Stimulated activated CD8-positive, alpha-beta memory T cell treated with anti-CD3 and anti-CD28 coated beads, Interleukin-12 subunit alpha, Interleukin-12 subunit beta, amount 100 ng/mL, for 24 hours (primary cell): ENCODE data around the gene ACBD6.

Experiments
- DNase-seq: peaks from one replicate; pipeline ENCODE4 v3.0.0-alpha.2; 2020; ENCODE audit errors: extremely low read depth

Gene ACBD6

DNA sequence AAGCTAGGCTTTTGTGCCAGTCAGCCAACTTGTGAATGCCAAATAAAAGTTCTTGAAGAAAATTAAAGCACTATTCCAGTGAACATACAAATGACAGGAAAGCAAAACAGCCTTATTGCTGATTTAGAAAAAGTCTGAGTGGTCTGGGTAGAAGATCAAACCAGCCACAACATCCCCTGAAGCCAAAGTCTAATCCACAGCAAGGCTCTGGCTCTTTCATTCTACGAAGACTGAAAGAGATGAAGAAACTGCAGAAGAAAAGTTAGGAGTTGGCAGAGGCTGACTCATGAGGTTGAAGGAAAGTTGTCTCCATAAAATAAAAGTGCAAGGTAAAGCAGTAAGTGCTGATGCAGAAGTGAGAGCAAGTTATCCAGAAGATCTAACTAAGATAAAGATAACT is 206.4 kb downstream of the ACBD6 start:
- no peak for DNase-seq

DNA sequence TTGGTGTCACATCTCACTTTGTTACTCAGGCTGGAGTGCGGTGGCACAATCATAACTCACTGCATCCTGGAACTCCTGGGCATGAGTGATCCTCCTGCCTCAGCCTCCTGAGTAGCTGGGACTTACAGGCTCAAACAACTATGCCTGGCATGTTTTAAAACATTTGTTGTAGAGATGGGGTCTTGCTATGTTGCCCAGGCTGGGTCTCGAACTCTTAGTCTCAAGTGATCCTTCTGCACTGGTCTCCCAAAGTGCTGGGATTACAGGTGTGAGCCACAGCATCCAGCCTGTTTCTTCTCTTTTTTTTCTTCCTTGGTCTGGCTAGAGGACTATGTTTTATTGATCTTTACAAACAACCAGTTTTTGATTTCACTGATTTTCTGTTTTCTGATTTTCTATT is 207.7 kb downstream of the ACBD6 start:
- DNase-seq, result no peak

DNA sequence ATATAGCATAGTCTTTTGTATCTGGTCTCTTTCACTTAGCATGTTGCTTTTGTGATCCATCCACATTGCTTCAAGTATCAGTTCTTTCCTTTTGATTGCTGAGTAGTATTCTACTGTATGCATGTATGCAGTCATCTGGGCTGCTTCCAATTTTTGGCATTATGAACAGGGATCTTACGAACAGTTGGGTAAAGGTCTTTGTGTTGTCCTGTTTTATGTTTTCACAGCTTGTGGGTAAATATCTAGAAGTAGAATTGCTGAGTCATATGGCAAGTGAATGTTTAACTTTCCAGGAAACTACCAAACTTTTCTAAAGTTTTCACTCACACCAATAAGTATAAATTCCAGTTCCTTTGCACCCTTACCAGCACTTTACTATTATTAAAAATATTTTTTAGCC is 211.4 kb downstream of the ACBD6 start:
- no peak for DNase-seq

DNA sequence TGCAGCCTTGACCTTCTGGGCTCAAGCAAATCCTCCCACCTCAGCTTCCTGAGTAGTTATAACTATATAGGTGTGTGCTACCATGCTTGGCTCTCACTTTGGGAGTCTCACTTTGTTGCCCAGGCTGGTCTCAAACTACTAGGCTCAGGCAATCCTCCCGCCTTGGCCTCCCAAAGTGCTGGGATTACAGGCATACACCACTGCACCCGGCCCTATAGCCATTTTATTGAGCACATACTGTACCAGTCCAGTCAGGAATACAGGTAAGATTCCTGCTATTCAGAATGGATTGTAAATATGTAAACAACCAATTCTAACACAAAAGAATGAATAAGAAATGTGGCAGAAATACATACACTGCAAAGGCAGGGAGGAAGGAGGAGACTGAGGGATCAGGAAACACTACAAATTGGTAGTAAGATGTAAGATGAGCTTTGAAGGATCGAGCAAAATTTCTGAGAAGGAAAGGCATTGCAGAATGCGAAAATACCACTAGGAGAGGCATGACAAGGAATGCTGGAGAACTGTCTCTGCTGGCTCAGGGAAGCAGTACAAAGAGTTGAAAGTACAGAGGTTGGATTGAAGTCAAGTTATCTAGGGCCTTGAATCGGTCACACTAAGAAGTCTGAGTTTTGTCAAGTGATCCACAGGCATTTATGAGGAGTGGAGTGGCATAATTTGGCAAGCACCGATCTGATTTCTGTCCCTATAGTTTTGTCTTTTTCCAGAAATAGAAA is 211.9 kb downstream of the ACBD6 start:
- DNase-seq, result no peak

DNA sequence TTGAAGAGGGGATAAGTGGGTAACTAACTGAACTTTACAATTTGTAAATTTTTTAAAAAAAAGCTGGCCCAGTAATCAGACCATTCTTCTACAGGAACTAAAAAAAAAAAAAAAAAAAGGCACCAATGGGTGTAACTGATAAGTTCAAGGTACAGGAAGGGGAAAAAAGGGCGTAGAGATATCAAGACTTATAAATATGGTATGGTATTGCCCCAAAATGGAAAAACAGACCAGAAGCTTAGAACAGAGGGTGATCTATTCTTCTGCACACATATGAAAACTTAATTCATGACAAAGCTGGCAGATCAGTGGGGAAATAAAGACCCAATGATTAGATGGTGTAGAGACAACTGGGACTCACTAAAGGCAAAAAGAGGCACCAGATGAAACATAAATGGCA is 213.4 kb downstream of the ACBD6 start:
- DNase-seq, result no peak

DNA sequence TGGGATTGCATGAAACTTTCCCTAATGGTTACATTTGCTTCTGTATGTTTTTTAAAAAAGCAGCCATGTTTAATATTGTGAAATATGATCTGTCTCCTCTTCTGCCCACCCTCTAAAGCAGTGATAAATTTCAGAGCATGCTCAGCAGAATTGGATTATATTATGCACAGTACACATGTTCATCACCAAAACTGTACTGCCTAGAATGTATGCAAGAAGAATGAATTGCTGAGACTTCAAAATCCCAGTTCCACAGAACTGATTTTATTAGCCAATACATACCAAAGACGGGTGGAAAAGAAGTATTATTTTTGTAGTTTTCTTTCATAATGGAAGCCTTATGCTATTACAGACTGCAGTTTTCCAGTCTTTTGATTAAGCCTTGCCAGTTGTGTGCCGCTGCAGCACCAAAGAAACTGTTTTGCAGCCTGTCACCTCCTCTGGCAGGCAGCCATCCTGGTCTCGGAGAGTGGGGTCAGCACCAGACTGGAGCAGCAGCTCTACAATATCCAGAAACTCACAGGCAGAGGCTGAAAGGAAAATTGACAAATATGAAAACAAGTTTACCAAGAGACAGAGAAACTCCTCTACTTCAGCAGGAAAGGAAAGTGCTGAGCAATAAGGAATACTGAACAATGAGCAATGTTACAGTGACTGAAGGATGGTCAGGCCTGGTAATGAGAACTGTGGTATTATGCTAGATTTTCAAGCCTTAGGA is 214.2 kb downstream of the ACBD6 start:
- no peak for DNase-seq

DNA sequence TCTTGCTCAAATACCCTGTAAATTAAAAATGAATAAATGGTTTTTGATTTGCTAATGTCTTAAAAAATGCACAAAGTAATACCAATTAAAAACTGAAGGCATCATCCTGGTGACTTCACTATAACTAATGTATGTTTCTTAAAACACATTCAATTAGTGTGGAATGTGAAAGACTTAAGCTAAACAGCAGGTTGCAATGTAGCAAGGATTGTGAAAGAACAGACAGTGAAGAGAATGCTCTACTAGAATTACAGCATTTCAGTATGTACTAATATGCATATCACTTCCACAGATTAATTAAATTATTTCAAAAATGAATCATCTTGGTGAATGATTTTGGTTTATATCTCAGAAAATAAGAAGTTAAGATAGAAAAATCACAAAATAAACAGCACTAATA is 216.0 kb downstream of the ACBD6 start:
- DNase-seq, result no peak

DNA sequence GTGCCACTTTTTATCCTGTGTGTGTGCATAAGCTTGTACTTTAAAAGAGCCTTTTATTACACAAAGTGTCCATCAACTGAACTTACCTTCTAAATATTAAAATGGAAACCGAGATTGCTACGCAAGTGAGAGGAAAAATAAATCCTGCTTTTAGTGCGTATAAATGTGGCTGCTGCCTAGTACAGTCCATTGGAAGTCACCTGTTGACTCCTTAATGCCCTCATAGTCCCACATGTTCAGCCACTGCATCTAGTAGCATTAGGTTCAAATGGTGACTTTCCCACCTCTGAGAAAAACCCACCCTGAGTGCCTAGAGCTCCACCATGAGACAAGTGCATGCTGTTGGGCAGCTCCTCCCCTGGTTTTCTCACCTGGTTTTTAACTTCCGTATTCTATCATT is 219.3 kb downstream of the ACBD6 start:
- DNase-seq, result no peak

DNA sequence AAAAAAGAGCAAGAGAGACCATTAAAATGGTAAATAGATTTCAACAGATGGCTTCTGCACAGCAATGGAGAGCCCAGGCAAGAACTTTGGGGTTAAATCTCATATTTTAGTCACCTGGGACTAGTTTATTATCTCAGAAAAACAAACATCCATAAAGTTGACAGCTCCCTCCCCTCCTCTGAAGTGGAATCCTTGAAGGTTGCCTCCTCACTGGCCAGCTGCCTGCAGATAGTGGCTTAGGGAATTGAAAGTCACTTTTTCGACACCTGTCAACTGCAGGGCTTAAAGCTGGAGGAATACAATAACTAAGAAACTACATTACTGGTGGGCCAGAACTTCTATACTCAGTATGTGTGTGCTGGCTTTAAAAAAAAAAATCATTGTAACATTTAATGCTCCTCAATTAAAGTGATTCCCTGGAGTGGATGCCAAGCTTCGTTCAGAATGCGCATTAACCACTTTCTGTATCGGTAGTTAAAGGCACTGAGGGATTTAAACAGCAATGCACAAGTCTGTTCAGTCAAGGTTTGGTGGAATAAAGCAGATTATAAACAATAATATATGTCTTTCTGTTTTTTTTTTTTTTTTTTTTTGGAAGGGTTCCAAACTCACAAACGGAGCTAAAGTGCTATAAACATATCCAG is 219.9 kb downstream of the ACBD6 start:
- no peak for DNase-seq

DNA sequence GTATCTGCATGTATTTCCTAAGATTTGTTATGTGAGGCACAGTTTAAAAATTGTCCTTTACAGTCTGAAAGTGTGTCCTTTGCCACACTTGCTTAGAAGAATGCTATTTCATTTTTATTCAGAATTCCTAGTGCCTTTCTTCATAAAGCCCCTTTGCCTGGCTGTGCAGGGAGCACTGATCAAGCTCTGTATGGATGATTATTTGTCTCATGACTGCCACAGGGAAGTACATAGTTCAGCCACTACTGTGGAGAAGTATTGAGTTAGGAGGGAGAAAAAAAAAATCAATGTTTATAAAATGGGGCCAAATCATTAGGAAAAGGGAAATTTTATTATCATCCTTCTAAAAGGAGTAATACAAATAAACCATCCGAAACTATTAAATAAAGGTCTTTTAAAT is 220.9 kb downstream of the ACBD6 start:
- DNase-seq, result no peak

DNA sequence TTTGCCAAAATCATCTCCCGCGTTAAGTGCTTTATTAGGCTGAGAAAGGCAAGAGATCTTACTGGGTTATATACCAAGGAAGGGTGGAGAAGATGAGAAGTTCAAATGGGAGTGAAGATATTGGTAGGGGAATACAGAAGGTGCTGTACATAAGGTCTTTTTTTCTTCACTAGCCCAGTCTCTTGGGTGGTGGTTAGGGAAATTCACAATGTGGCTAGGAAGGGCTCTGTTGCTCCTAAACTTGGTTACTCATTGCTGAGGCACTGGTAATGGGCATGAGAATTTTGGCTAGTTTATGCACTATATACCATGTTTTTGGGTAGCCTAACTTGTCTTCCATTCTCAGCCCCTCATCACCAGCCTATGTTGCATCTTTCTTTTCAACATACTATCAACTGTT is 221.8 kb downstream of the ACBD6 start:
- DNase-seq, result no peak

DNA sequence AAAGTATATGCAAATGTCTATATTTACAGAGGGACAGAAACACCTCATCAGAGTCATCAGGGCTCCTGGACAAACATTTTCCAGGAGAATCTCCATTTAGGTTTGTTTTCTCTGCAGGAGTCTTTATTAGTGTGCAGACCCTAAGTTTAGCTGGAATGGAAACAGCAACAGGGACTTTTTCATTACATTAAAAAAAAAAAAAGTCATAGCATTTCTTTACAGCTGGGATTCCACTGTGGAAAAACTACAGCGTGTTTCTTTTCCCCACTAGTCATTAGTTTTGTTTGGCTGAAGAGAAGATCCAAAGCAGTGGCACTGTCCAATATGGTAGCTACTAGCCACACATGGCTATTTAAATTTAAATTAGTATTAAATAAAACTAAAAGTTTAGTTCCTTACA is 222.7 kb downstream of the ACBD6 start:
- no peak for DNase-seq

DNA sequence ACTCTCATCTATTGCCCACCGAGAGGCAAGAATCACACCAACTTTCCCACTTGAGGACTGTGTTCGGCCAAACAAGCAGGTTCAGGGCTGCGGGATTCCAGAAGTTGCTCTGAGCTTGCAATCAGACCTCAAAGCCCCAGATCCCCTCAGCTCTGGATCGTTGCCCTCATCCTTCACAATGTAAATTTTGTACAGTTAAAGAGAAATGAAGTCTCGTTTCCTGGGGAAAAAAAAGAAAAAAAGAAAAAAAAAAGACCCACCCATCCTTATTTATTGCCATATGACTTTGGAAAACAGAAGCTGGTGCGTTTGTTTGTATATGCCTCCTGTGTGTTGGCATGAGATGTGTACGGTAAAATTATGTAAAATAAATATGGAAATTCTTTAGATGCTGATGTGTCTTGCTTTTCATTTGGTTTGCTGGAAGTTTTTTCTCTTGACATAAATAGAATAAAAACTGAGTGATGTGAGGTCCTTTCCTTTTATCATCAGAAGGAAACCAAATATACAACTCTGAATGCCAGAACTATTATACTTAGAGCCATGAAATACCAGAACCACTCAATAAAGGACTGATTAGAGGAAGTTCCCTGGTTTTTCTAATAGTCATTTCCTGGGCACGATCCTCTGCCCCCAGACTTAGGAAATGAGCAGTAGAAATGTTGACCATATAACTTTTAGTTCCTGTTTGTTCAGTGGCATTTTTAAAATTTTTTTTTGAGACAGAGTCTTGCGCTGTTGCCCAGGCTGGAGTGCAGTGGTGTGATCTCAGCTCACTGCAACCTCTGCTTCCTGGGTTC is 223.6 kb downstream of the ACBD6 start:
- no peak for DNase-seq

DNA sequence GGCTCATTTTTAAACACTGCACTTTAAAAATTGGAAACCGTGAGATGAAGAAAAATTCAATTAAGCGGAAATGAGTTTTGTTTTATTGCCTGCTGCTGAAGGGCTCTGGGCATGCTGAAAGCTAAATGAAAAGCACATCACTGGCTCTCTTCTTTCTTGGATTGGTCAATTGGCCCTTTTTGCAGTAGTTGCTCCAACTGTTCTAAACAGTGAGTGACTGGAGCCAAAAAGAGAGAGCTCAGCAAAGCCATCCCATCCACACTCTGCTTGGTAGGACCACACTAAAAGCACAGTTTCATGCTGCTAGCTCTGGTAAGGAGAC is 224.2 kb downstream of the ACBD6 start:
- DNase-seq, result no peak

DNA sequence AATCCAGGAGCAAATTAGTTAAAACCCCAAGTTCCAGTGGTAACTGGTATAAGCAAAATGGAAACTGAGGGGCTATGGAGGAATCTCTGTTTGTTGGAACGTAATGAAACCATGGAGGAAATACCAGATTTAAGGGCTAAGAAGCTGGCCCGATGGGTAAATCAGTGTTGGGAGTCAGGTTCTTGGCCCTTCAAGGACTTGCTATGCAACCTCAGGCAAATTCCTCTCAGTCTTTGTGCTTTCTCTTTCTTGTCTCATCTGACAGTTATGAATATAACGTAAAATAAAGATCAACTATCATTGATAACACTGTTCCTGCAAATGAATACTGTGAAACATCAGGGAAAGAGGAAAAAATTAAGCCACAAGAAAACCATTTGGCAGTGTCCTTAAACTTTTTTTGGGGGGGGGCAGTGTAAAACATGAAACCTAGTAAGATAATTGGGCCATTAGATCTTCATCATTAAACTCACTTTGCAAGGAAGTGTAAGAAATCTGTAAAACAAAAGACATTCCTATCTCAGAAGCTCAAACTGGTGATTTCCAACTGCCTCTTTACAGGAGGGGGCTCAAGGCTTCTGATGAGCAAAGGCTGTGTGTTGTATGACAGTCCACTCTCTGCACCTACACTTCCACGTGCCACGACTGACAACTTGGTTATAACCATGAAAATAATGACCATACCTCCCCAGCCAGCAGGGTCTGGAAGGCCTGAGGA is 224.7 kb downstream of the ACBD6 start:
- no peak for DNase-seq

DNA sequence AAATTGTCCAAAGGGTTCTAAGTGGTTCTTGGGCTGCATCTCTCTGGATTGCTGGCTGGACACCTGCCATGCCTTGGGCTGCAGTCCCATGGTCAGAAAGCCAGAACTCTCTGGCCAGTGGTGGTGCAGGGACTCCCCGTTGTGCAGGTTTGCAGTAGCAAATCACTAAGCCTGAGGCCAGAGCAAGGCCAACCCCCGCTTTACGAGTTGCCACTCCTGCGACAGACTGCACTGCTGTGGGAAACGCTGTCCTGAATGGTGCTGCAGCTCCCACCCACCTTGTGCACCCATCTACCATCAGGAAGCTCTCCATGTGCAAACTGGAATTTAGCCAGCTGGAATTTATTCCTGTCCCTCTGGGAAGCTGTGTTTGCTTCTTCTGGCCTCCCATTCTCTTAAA is 226.7 kb downstream of the ACBD6 start:
- DNase-seq, result no peak

DNA sequence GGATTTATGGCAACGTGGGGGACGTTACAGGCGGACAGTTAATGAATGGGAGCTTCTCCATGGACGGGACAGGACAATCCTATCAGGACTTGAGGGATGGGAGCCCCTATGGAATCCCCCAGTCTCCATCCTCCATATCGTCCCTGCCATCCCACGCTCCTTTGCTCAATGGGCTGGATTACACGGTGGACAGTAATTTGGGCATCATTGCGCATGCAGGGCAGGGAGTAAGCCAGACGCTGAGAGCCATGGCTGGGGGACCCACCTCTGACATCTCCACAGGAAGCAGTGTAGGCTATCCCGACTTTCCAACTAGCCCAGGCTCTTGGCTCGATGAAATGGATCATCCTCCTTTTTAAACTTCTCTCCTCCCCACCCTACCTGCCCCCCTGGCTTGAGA is 228.2 kb downstream of the ACBD6 start:
- no peak for DNase-seq

DNA sequence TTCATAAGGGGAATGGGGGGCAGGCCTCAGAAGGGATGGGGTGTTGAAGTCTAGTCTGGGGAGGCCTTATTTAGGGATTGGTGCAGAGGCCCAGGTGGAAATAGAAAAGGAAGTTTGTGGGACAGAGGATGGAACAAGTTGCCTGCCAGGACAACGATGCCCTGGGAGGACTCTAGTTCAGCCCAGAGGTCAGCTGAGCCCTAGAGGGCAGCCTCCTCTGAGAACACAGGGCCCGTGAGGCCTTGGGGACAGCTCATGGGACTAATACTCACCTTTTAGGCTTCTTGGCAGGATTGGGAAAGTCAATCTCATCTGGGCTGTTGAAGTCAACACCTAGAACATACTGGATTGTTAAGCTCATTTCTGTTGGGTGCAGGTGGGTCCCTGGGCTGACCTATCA is 229.3 kb downstream of the ACBD6 start:
- no peak for DNase-seq

DNA sequence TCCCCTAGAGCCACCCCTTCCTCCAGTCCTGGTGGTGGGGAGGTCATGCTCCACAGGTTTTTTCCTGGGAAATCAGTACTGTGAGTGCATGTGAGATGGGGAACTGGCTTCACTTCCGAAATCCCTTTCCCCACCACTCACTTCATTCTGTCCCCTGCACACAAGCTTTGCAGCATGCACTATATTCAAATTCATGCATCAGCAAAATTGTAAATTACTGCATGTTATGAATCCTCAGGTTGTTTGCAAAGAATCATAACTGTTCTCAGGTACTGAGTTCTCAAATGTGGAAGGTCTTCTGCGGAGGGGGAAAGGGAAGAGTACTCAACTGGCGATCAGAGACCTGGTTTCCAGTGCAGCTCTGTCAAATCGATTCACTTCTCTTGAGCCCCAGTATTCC is 230.0 kb downstream of the ACBD6 start:
- no peak for DNase-seq

DNA sequence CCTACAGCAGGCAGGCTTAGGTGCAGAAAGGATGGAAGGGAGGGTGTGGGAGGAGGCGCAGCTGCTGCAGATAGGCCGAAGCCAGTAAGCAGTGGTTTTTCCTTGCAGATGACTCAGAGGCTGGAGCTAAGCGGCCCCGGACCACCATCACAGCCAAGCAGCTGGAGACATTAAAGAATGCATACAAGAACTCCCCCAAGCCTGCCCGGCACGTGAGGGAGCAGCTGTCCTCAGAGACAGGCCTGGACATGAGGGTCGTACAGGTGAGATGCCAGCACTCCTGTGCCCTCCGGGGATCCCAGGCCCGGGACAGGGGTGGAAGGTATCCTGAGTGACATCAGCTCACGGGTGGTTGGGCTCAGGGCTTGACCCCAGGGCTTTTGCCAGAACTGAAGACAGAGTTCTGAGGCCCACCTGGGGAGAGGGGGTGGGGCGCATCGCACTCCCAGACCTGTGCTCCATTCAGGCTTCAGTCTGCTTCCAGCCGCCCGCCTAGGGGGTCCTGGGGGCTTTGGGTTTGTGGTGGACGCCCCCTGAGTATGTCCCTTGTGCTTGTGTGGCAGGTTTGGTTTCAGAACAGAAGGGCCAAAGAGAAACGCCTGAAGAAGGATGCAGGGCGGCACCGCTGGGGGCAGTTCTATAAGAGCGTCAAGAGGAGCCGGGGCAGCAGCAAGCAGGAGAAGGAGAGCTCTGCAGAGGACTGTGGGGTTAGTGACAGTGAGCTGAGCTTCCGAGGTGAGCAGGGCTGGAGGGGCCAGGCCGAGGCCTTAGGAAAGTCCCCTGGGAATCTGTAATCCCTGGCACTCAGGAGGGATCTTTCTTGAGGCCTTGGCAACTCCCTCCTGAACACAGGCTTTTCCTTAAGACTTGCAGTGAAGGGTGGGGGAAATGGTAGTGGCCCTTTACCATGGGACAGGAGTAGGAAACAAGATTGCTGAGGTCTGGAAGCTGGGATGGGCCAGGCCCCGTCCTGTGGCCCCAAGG is 230.8 kb downstream of the ACBD6 start:
- DNase-seq, result no peak
